Stimulated activated CD4-positive, alpha-beta T cell treated with anti-CD3 and anti-CD28 coated beads, Interleukin-12 subunit alpha, Interleukin-12 subunit beta, amount 100 ng/mL, for 4 hours (primary cell): ENCODE results near the gene LRBA.
A peak's percentile ranks its signal among the peaks of the same experiment; 100 is the strongest.

Experiments
- DNase-seq: peaks from one replicate; pipeline ENCODE4 v3.0.0-alpha.2; 2020

The LRBA gene

GRCh38 chr4:150867148-150867547 lies 147.9 kb downstream of the LRBA start:
- DNase-seq: no peak

GRCh38 chr4:150863456-150863855 lies 151.6 kb downstream of the LRBA start:
- DNase-seq: no peak

- DNase-seq: no peak
Observed at GRCh38 chr4:150862829-150863228, 152.3 kb downstream of the LRBA start.

GRCh38 chr4:150859453-150859852 lies 155.6 kb downstream of the LRBA start:
- no peak for DNase-seq

GRCh38 chr4:150855981-150856510 lies 159.0 kb downstream of the LRBA start:
- DNase-seq: no peak

DNA sequence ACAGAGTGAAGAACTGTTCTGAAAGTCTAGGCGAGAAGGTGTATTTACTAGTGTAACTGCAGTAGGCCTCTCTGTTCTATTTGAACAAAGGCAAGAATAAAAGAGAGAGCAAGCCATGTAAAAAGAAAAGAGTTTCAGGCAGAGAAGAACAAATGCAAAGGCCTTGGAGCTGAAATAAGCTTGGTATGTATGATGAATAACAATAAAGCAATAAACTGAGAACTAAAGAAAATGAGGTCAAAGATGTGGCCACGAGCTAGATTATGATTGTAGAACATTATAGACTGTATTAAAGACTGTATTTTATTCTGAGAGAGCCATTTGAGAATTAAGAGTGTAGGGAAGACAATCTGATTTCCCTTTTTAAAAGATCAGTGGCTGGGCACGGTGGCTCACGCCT lies 160.5 kb downstream of the LRBA start:
- DNase-seq: no peak

- DNase-seq: no peak
Observed at GRCh38 chr4:150853882-150854281, 161.2 kb downstream of the LRBA start.

- DNase-seq: no peak
Observed at GRCh38 chr4:150852216-150852615, 162.9 kb downstream of the LRBA start.

DNA sequence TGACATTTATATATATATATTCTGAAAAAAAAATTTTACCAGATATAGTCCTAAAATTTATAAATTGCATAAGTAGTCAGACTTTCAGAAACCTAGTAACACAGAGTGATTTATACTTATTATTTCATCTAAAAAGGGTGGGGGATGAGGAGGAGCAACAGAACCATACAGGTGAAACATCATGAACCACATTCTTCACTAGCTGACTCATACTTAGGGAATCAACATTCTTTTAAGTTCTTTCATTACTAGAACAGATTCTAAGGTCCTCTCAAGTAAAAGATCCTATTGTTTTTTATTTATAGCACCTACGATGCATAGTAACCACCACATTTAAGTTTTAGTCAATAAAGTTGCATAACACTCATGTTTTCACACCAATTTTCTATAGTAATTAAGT lies 166.1 kb downstream of the LRBA start:
- no peak for DNase-seq

GRCh38 chr4:150828159-150828558 lies 186.9 kb downstream of the LRBA start:
- peak; percentile 13 for DNase-seq

DNA sequence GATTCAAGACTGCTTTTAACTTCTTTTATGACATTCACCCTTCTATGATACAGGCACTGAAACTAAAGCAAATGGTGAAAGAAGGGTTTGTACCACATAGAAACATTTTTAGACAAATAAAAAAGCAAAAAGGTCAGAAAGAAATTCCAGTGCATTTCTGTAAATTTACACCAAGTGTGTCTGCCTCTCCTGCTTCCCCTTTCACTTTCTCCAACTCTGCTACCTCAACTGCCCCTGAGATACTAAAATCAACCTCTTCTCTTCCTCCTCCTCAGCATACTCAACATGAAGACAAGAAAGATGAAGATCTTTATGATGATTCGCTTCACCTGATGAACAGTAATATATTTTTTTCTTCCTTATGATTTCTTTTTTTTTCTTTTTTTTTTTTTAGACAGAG lies 187.9 kb downstream of the LRBA start:
- no peak for DNase-seq

DNA sequence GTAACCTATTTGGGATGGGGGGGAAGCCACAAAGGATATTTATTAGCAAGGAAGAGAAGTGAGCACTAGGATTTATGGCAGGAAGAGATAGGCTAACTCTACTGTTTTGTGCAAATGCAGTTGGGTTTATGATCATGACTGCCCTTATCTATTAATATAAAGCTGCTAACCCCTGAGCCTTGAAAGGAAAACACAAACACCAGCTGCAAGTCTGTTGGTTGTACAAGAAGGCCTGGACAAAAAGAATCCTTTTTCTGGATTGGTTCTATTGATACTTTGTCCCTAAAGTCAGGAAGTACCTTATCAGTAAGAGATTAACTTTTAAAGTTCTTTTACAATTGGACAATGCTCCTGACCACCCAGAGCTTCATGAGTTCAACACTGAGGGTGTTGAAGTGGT lies 188.8 kb downstream of the LRBA start:
- DNase-seq: no peak

- DNase-seq: no peak
Observed at GRCh38 chr4:150822407-150822806, 192.7 kb downstream of the LRBA start.

- DNase-seq: no peak
Observed at GRCh38 chr4:150821641-150822040, 193.4 kb downstream of the LRBA start.

- DNase-seq: no peak
Observed at GRCh38 chr4:150820409-150820808, 194.7 kb downstream of the LRBA start.

DNA sequence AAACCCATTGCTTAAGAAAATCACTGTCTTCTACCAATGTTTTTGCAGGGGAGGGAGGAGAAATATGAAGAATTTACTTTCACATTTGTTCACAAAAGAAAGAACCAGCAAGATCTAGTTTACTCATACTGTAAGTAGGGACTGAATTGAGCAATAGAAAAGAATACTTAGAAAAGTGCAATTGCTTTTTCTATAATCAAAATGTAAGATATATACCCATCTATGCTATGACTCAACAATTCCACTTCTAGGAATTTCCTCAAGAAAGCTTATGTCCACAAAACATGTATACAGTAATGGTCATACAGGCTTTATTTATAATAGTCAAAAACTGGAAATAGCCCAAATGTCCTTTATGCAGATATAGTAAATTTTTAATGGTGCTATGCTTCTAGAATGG lies 196.4 kb downstream of the LRBA start:
- DNase-seq: no peak

DNA sequence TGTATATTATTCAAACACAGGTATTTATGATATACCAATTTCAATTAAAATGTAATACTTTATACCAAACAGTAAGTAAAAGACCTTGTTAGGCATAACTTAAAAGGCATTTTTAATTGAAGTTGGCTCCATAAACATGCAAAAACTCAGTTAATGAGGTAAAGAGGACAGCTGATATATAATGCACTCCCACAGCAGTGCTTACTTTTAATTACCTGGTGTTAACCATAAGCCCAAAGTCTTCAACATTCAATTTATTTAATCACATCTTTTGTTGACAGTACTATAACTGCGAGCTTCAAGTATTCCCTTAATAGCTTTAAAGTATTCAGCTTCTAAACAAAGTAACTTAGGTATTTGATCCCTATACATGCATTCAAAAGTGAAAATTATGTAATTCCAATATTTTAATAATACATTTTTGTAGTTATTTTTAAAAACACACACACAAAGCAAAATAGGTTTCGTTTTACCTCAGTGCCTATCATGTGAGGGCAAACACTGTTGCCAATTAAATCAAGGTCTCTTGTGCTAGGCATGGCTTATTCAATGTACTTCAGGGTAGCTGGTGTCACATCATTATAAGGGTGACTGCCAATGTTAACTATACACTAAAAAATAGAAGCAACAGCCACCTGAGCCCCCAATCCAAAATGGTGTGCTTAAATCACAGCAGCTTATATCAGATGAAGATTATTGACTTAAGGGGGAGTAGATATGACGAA lies 197.1 kb downstream of the LRBA start:
- DNase-seq: no peak

GRCh38 chr4:150817017-150817416 lies 198.1 kb downstream of the LRBA start:
- no peak for DNase-seq

DNA sequence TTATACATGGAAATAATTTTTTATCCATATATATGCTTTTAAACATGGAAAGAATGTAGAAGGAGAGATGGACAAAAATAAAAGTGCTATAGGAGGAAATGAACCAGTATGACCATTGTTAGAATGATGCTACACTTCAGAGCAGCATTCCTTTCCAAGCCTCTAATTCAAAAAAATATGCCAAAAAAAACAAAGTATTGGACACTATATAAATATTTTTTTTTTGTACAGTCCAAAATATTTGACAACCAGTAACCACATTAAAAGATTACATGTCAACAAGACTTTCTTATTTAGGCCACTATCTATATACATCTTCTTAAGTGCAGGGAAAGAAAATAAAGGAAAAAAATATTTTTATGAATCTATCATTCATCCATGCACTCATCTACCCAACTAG lies 198.6 kb downstream of the LRBA start:
- DNase-seq: no peak

DNA sequence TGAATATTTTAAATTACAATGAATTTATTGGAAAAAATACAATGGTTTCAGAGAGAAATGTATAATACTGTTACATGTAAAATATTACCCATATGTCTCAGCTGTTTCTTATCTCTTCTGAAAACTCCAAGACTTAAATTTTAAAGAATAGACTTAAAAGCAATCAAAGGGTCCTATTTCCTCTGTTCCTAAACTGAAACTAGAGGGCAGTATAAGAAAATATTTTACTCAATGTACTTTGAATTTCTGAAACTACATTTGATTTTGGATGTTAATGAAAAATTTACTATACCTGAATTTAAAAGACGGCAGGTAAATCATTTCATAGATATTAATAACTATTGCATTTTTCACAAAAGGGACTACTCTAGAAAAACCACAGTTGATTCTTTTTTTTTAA lies 200.2 kb downstream of the LRBA start:
- DNase-seq: no peak

GRCh38 chr4:150805183-150806025 lies 209.7 kb downstream of the LRBA start:
- no peak for DNase-seq

DNA sequence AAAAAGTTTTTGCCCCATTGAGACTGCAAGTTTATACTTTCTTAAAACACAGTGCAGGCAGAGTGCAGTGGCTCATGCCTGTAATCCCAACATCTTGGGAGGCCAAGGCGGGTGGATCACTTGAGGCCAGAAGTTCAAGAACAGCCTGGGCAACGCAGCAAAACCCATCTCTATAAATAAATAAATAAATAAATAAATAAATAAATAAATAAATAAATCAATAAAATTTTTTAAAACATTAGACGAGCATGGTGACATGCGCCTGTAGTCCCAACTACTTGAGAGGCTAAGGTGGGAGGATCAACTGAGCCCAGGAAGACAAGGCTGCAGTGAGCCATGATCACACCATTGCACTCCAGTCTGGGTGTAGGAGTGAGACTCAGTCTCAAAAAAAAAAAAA lies 213.3 kb downstream of the LRBA start:
- DNase-seq: no peak

- no peak for DNase-seq
Observed at GRCh38 chr4:150799207-150799606, 215.9 kb downstream of the LRBA start.

- DNase-seq: no peak
Observed at GRCh38 chr4:150794706-150795105, 220.4 kb downstream of the LRBA start.
